ENCODE measurements around the gene GCFC2.
A peak's percentile ranks its signal among the peaks of the same experiment; 100 is the strongest.
"Not testable (repeated sequence)": the region's sequence is repeated elsewhere in the genome, so short reads cannot be mapped to it uniquely, and the experiment has no call there.

GCFC2 gene

GRCh38 chr2:75680402-75680801 lies 30.3 kb downstream of the GCFC2 start:
- no peak for DNase-seq (ENCODE audit: low spot score)

GRCh38 chr2:75679556-75679955 lies 31.2 kb downstream of the GCFC2 start:
- no peak for DNase-seq (ENCODE audit: low spot score)

GRCh38 chr2:75676464-75676863 lies 34.3 kb downstream of the GCFC2 start:
- no peak for DNase-seq (ENCODE audit: low spot score)

GRCh38 chr2:75675908-75676307 lies 34.8 kb downstream of the GCFC2 start:
- DNase-seq (ENCODE audit: low spot score) = no peak

GRCh38 chr2:75675423-75675822 lies 35.3 kb downstream of the GCFC2 start:
- not testable (repeated sequence) for DNase-seq (ENCODE audit: low spot score)

- DNase-seq (ENCODE audit: low spot score) = no peak
Measured at GRCh38 chr2:75667884-75668283, 42.8 kb downstream of the GCFC2 start.

GRCh38 chr2:75666911-75667310 lies 43.8 kb downstream of the GCFC2 start:
- no peak for DNase-seq (ENCODE audit: low spot score)

GRCh38 chr2:75657798-75658197 lies 52.9 kb downstream of the GCFC2 start:
- no peak for DNase-seq (ENCODE audit: low spot score)

GRCh38 chr2:75656563-75656962 lies 54.2 kb downstream of the GCFC2 start:
- DNase-seq (ENCODE audit: low spot score) = no peak

- DNase-seq (ENCODE audit: low spot score) = no peak
Measured at GRCh38 chr2:75655861-75656260, 54.9 kb downstream of the GCFC2 start.

- no peak for DNase-seq (ENCODE audit: low spot score)
Measured at GRCh38 chr2:75654012-75654411, 56.7 kb downstream of the GCFC2 start.

- DNase-seq (ENCODE audit: low spot score) = no peak
Measured at GRCh38 chr2:75647771-75648170, 62.9 kb downstream of the GCFC2 start.

- DNase-seq (ENCODE audit: low spot score) = peak; percentile 96
Measured at GRCh38 chr2:75646583-75647425, 63.9 kb downstream of the GCFC2 start, which contains the start of gene MRPL19. TSS of gene MRPL19 (plus strand) at chr2:75646783. CDS start at chr2:75646808, 25 bp downstream.

- no peak for DNase-seq (ENCODE audit: low spot score)
Measured at GRCh38 chr2:75646090-75646582, 64.6 kb downstream of the GCFC2 start.

GRCh38 chr2:75645643-75646042 lies 65.1 kb downstream of the GCFC2 start:
- no peak for DNase-seq (ENCODE audit: low spot score)

GRCh38 chr2:75643980-75644379 lies 66.7 kb downstream of the GCFC2 start:
- DNase-seq (ENCODE audit: low spot score) = no peak

GRCh38 chr2:75641587-75641986 lies 69.1 kb downstream of the GCFC2 start:
- no peak for DNase-seq (ENCODE audit: low spot score)

- peak; percentile 62 for DNase-seq (ENCODE audit: low spot score)
Measured at GRCh38 chr2:75640621-75641121, 70.0 kb downstream of the GCFC2 start.

GRCh38 chr2:75637568-75637967 lies 73.1 kb downstream of the GCFC2 start:
- DNase-seq (ENCODE audit: low spot score) = no peak

GRCh38 chr2:75634945-75635344 lies 75.8 kb downstream of the GCFC2 start:
- DNase-seq (ENCODE audit: low spot score) = no peak

- DNase-seq (ENCODE audit: low spot score) = no peak
Measured at GRCh38 chr2:75633620-75634019, 77.1 kb downstream of the GCFC2 start.

- no peak for DNase-seq (ENCODE audit: low spot score)
Measured at GRCh38 chr2:75632813-75633212, 77.9 kb downstream of the GCFC2 start.

GRCh38 chr2:75632091-75632701 lies 78.5 kb downstream of the GCFC2 start:
- no peak for DNase-seq (ENCODE audit: low spot score)
